Measurements from ENCODE around the gene ADGRF1. TPM values are rescaled to one million over a fixed set of nuclear protein-coding genes. Genes with fewer than 3 reads are reported as not detected.

ADGRF1 gene
- total and polyA plus RNA-seq, 2 donors from 2014 or later = 28.6 to 58.8 TPM

- Histone ChIP-seq H3K4me3 (ENCODE audit: low read length in 3 of 3) (no peak overlapping the region), H3K9ac (ENCODE audit: low read length in 3 of 3) (no peak overlapping the region), H3K4me1 (ENCODE audit: control insufficient read depth in 2 of 3, insufficient read depth in 2 of 3, low read depth in 1 of 3, low read length in 3 of 3) (no peaks in the 10 kb centered on the region), H3K9me3 (ENCODE audit: control insufficient read depth in 2 of 3, insufficient read depth in 1 of 3, low read length in 3 of 3) (no peaks in the 10 kb centered on the region), H3K27me3 (ENCODE audit: control insufficient read depth, insufficient read depth, low read length) (no peaks in the 10 kb centered on the region), H3K36me3 (ENCODE audit: control insufficient read depth in 2 of 3, insufficient read depth in 3 of 3, low read length in 3 of 3) (no peaks in the 10 kb centered on the region), H3K27ac (ENCODE audit: low read depth in 2 of 2, low read length in 2 of 2) (no peak overlapping the region)
- TF ChIP-seq CTCF (IDR thresholded peaks at IDR 0.05; ENCODE audit: borderline replicate concordance, extremely low read depth, insufficient read depth) = no peak
- DNase-seq = no peak
- no peak for FAIRE-seq
- intact Hi-C loops (cut with DNase I) = no loop called here
Observed at GRCh38 chr6:46961711-46962110, 80.4 kb downstream of the ADGRF1 start.

- no peak overlapping the region for H3K9ac ChIP-seq (ENCODE audit: low read length in 3 of 3)
- H3K9me3 ChIP-seq (ENCODE audit: control insufficient read depth in 2 of 3, insufficient read depth in 1 of 3, low read length in 3 of 3) = no peaks in the 10 kb centered on the region
- DNase-seq = no peak
- H3K36me3 ChIP-seq (ENCODE audit: control insufficient read depth in 2 of 3, insufficient read depth in 3 of 3, low read length in 3 of 3) = no peaks in the 10 kb centered on the region
- no peak for TF ChIP-seq CTCF (IDR thresholded peaks at IDR 0.05; ENCODE audit: borderline replicate concordance, extremely low read depth, insufficient read depth)
- intact Hi-C loops (cut with DNase I) = no loop called here
- no peak overlapping the region for H3K27ac ChIP-seq (ENCODE audit: low read depth in 2 of 2, low read length in 2 of 2)
- FAIRE-seq = no peak
- no peaks in the 10 kb centered on the region for H3K4me1 ChIP-seq (ENCODE audit: control insufficient read depth in 2 of 3, insufficient read depth in 2 of 3, low read depth in 1 of 3, low read length in 3 of 3)
- H3K4me3 ChIP-seq (ENCODE audit: low read length in 3 of 3) = no peak overlapping the region
- H3K27me3 ChIP-seq (ENCODE audit: control insufficient read depth, insufficient read depth, low read length) = no peaks in the 10 kb centered on the region
Observed at GRCh38 chr6:46961232-46961631, 80.9 kb downstream of the ADGRF1 start.

- no peak for TF ChIP-seq CTCF (IDR thresholded peaks at IDR 0.05; ENCODE audit: borderline replicate concordance, extremely low read depth, insufficient read depth)
- intact Hi-C loops (cut with DNase I) = no loop called here
Observed at GRCh38 chr6:46959419-46959818, 82.7 kb downstream of the ADGRF1 start.

GRCh38 chr6:46956409-46956808, 85.7 kb downstream of the ADGRF1 start:
- TF ChIP-seq CTCF (IDR thresholded peaks at IDR 0.05; ENCODE audit: borderline replicate concordance, extremely low read depth, insufficient read depth) = no peak
- Histone ChIP-seq H3K9me3 (ENCODE audit: control insufficient read depth in 2 of 3, insufficient read depth in 1 of 3, low read length in 3 of 3) (no peaks in the 10 kb centered on the region), H3K4me3 (ENCODE audit: low read length in 3 of 3) (no peak overlapping the region), H3K4me1 (ENCODE audit: control insufficient read depth in 2 of 3, insufficient read depth in 2 of 3, low read depth in 1 of 3, low read length in 3 of 3) (peaks cover 0 to 3% (median 0%) of the 10 kb centered on the region in 3 donors), H3K27ac (ENCODE audit: low read depth in 2 of 2, low read length in 2 of 2) (no peak overlapping the region), H3K9ac (ENCODE audit: low read length in 3 of 3) (no peak overlapping the region), H3K36me3 (ENCODE audit: control insufficient read depth in 2 of 3, insufficient read depth in 3 of 3, low read length in 3 of 3) (no peaks in the 10 kb centered on the region), H3K27me3 (ENCODE audit: control insufficient read depth, insufficient read depth, low read length) (no peaks in the 10 kb centered on the region)
- FAIRE-seq (no peak), DNase-seq (no peak)
- intact Hi-C loops (cut with DNase I) = no loop called here

More at GRCh38 chr6:46959419-46959818, 82.7 kb downstream of the ADGRF1 start:
- DNase-seq = no peak
- no peak overlapping the region for H3K27ac ChIP-seq (ENCODE audit: low read depth in 2 of 2, low read length in 2 of 2)
- H3K27me3 ChIP-seq (ENCODE audit: control insufficient read depth, insufficient read depth, low read length) = no peaks in the 10 kb centered on the region
- no peaks in the 10 kb centered on the region for H3K9me3 ChIP-seq (ENCODE audit: control insufficient read depth in 2 of 3, insufficient read depth in 1 of 3, low read length in 3 of 3)
- no peak overlapping the region for H3K4me3 ChIP-seq (ENCODE audit: low read length in 3 of 3)
- H3K36me3 ChIP-seq (ENCODE audit: control insufficient read depth in 2 of 3, insufficient read depth in 3 of 3, low read length in 3 of 3) = no peaks in the 10 kb centered on the region
- FAIRE-seq = no peak
- no peak overlapping the region for H3K9ac ChIP-seq (ENCODE audit: low read length in 3 of 3)
- H3K4me1 ChIP-seq (ENCODE audit: control insufficient read depth in 2 of 3, insufficient read depth in 2 of 3, low read depth in 1 of 3, low read length in 3 of 3) = peaks cover 0 to 3% (median 0%) of the 10 kb centered on the region in 3 donors
